ENCODE data around the gene EXOC2.

GRCh38 chr6:436308-437036 lies 256.5 kb downstream of the EXOC2 start:
- TF ChIP-seq REST (IDR thresholded peaks at IDR 0.05; ENCODE audit: insufficient read depth in 1 of 2, low read depth in 2 of 2, low read length in 2 of 2) (no peak), POLR2AphosphoS5 (IDR thresholded peaks at IDR 0.05; ENCODE audit: low read depth, low read length) (no peak), TAF1 (IDR thresholded peaks at IDR 0.05; ENCODE audit: borderline replicate concordance, insufficient read depth, low read length) (no peak), SIN3A (IDR thresholded peaks at IDR 0.05; ENCODE audit: borderline replicate concordance, insufficient read depth, low read length) (no peak), FOXP2 (optimal IDR thresholded peaks at IDR 0.05; ENCODE audit: borderline replicate concordance, extremely low read depth, extremely low read length, insufficient read depth) (no peak)
